SK-N-SH (cell line): ENCODE results near the gene PHC2. TPM values are rescaled to one million over a fixed set of nuclear protein-coding genes. Genes with fewer than 3 reads are reported as not detected.

Experiments
- CTCF ChIA-PET: fragments of 300-600, 350-600 bp; formaldehyde crosslinking; extraction: SDS; loops from one replicate; lab custom pipeline; 2021; lab: Yijun Ruan, JAX
- POLR2A ChIA-PET: fragments of 350-600 bp; sonication (Branson Sonifier 250); formaldehyde crosslinking; extraction: SDS; loops from one replicate; lab custom pipeline; 2020; ENCODE audit warnings: antibody characterized with exemption, inconsistent platforms; lab: Yijun Ruan, JAX
- DNase-seq: peaks from one replicate; pipeline ENCODE4 v3.0.0; 2012
- H2AFZ ChIP-seq: fragments of 200-600 bp; sonication (generic); 2 replicates; pipeline ENCODE4 v1.8.1; 2016; ENCODE audit warnings: antibody characterized with exemption, mild to moderate bottlenecking, low read depth
- H3F3A ChIP-seq: fragments of 200-600 bp; sonication (generic); replicated peaks from 2 replicates; pipeline ENCODE3; 2016; ENCODE audit warnings: antibody characterized with exemption, mild to moderate bottlenecking; ENCODE audit not compliant: insufficient read depth
- H3K27ac ChIP-seq, 2 experiments: fragments of 200-500 bp in 1 of 2; fragments of 200-600 bp in 1 of 2; sonication (Bioruptor generic) in 1 of 2; sonication (generic), shearing (Covaris generic) in 1 of 2; 2 replicates each; pipeline versions ENCODE4 v1.5.1 to v1.6.1; 2014 to 2016; ENCODE audit warnings: low read depth in 2 of 2, inconsistent platforms in 1 of 2, low read length in 1 of 2, mild to moderate bottlenecking in 1 of 2, mixed read lengths in 1 of 2
- H3K27me3 ChIP-seq: fragments of 200-600 bp; sonication (generic), shearing (Covaris generic); 2 replicates; pipeline ENCODE4 v1.6.1; 2016; ENCODE audit warnings: mixed run types; ENCODE audit not compliant: insufficient read depth
- H3K36me3 ChIP-seq, 2 experiments: fragments of 200-500 bp in 1 of 2; fragments of 200-600 bp in 1 of 2; sonication (Bioruptor generic) in 1 of 2; sonication (generic) in 1 of 2; replicated peaks in 1 of 2; 2 replicates each; pipeline versions ENCODE3 to v1.5.1; 2014 to 2016; ENCODE audit warnings: low read length in 1 of 2, mild to moderate bottlenecking in 1 of 2; ENCODE audit not compliant: insufficient read depth in 2 of 2, control insufficient read depth in 1 of 2
- H3K4me1 ChIP-seq, 2 experiments: fragments of 200-500 bp in 1 of 2; fragments of 200-600 bp in 1 of 2; sonication (Bioruptor generic) in 1 of 2; sonication (generic), shearing (Covaris generic) in 1 of 2; 2 replicates each; pipeline versions ENCODE4 v1.5.1 to v1.6.1; 2014 to 2016; ENCODE audit warnings: low read depth in 1 of 2, low read length in 1 of 2, mixed run types in 1 of 2; ENCODE audit not compliant: insufficient read depth in 2 of 2, control insufficient read depth in 1 of 2
- H3K4me2 ChIP-seq: fragments of 200-600 bp; sonication (generic), shearing (Covaris generic); 2 replicates; pipeline ENCODE4 v1.6.1; 2017; ENCODE audit warnings: mixed run types
- H3K4me3 ChIP-seq, 2 experiments: fragments of 200-500 bp in 1 of 2; fragments of 200-600 bp in 1 of 2; sonication (Bioruptor generic) in 1 of 2; sonication (generic), shearing (Covaris generic) in 1 of 2; 2 replicates each; pipeline versions ENCODE4 v1.5.1 to v1.8.1; 2014 to 2016; ENCODE audit warnings: low read depth in 2 of 2, inconsistent platforms in 1 of 2, low read length in 1 of 2, mild to moderate bottlenecking in 1 of 2, mixed read lengths in 1 of 2, moderate library complexity in 1 of 2
- H3K79me2 ChIP-seq: fragments of 200-600 bp; sonication (generic); 2 replicates; pipeline ENCODE4 v1.8.1; 2017; ENCODE audit warnings: mild to moderate bottlenecking; ENCODE audit not compliant: insufficient read depth
- H3K9ac ChIP-seq: fragments of 200-600 bp; sonication (generic); 2 replicates; pipeline ENCODE4 v1.6.1; 2017; ENCODE audit warnings: mixed run types
- H3K9me2 ChIP-seq: fragments of 200-600 bp; sonication (generic); 2 replicates; pipeline ENCODE4 v1.6.1; 2017; ENCODE audit warnings: mixed run types
- H3K9me3 ChIP-seq: fragments of 200-600 bp; sonication (generic); 2 replicates; pipeline ENCODE4 v1.6.1; 2017; ENCODE audit warnings: mixed run types, mild to moderate bottlenecking, moderate library complexity
- H4K20me1 ChIP-seq: fragments of 200-600 bp; sonication (generic); 2 replicates; pipeline ENCODE4 v1.6.1; 2017; ENCODE audit warnings: mild to moderate bottlenecking, mixed run types; ENCODE audit not compliant: insufficient read depth
- CHD2 ChIP-seq: fragments of 150-350 bp; IDR thresholded peaks from 2 replicates; pipeline ENCODE4 v1.6.1; 2018; ENCODE audit warnings: low read length; ENCODE audit not compliant: partially characterized antibody
- ELF1 ChIP-seq: IDR thresholded peaks from 2 replicates; pipeline ENCODE4 v1.4.0; 2012
- EP300 ChIP-seq, 2 experiments: IDR thresholded peaks; 2 replicates each; pipeline versions ENCODE4 v1.4.0 to v1.6.1; 2012; ENCODE audit warnings: borderline replicate concordance in 1 of 2, low read depth in 1 of 2, low read length in 1 of 2
- EZH2phosphoT487 ChIP-seq: fragments of 200-600 bp; sonication (generic); IDR thresholded peaks from 2 replicates; pipeline ENCODE4 v1.6.1; 2017; ENCODE audit warnings: low read depth, mixed run types, mild to moderate bottlenecking, antibody characterized with exemption, moderate library complexity, borderline replicate concordance
- NRF1 ChIP-seq: IDR thresholded peaks from 2 replicates; pipeline ENCODE4 v1.6.1; 2012; ENCODE audit warnings: low read depth, mild to moderate bottlenecking, low read length
- POLR2AphosphoS5 ChIP-seq: IDR thresholded peaks from 2 replicates; pipeline ENCODE4 v1.6.1; 2012; ENCODE audit warnings: low read depth, low read length
- RAD21 ChIP-seq: IDR thresholded peaks from 2 replicates; pipeline ENCODE4 v1.6.1; 2012; ENCODE audit warnings: mild to moderate bottlenecking, low read length
- RCOR1 ChIP-seq: fragments of 150-350 bp; IDR thresholded peaks from 2 replicates; pipeline ENCODE4 v1.6.1; 2017; ENCODE audit warnings: antibody characterized with exemption, low read length
- RXRA ChIP-seq: IDR thresholded peaks from 2 replicates; pipeline ENCODE4 v1.4.0; 2012; ENCODE audit warnings: low read depth, mild to moderate bottlenecking, borderline replicate concordance
- TEAD4 ChIP-seq: IDR thresholded peaks from 2 replicates; pipeline ENCODE4 v1.4.0; 2012; ENCODE audit warnings: mild to moderate bottlenecking, borderline replicate concordance; ENCODE audit not compliant: insufficient read depth
- WGBS: methylation state at CpG from one replicate; pipeline ENCODE4 v1.1.6; 2017; ENCODE audit warnings: low lambda C conversion rate; 5-methylcytosine and 5-hydroxymethylcytosine counted together
- polyA plus RNA-seq, 3 experiments: library from polyadenylated mRNA; depleted of rRNA; stranded (reverse); fragments of >200 nt; gene quantifications; 2 replicates each; pipeline ENCODE4 v1.2.3, GENCODE V29; 2012
- TF ChIP-seq, protein P1 (sequence below): fragments of 150-350 bp; IDR thresholded peaks from 2 replicates; pipeline ENCODE4 v1.6.1; 2016; ENCODE audit warnings: mild to moderate bottlenecking, low read depth, low read length
- TF ChIP-seq, protein P2 (sequence below): fragments of 200-600 bp; sonication (generic); IDR thresholded peaks from 2 replicates; pipeline ENCODE4 v1.6.1; 2017; ENCODE audit warnings: antibody characterized with exemption, mild to moderate bottlenecking, moderate library complexity
- TF ChIP-seq, protein P3 (sequence below): fragments of 150-350 bp; IDR thresholded peaks from 2 replicates; pipeline ENCODE4 v1.6.1; 2017; ENCODE audit warnings: antibody characterized with exemption, low read length, low read depth, borderline replicate concordance

Gene PHC2
- polyA plus RNA-seq, 1 of the 3 experiments (the other 2 are of a cell fraction): 98.7 TPM

DNA sequence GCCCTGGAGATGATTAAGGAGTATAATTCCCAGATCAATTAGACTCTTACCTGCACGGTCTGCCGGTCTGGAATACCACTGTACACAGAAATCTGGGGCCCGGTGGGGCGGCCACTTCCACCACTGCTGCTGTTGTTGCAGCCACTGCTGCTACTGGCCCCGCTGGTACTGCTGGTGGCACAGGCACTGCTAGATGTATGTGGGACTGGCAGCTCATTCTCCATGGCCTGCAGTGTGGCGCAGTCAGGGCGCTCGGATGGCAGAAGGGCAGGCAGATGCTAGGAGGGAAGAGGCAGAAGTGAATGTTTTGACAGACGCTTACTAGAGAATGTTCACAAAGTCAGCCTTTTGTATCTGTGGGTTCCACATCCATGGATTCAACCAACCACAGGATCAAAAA lies 55.6 kb downstream of the PHC2 start:
- WGBS: 98% methylated on average over 7 of the region's 9 CpGs
- no peaks in the 10 kb centered on the region for H3K27me3 ChIP-seq
- POLR2A ChIA-PET: no interaction called here
- CTCF ChIA-PET: interaction anchor here (0.6 to 1.2 kb wide), 3 partner anchors 14 to 96 kb away, joined by 3 read pairs; no protein-coding TSS in a partner anchor
- H3F3A ChIP-seq: no peaks in the 10 kb centered on the region
- H3K79me2 ChIP-seq: no peaks in the 10 kb centered on the region
- peaks cover 0 to 3% of the 10 kb centered on the region in 2 experiments; a peak in 1 of 4 replicates for H3K4me1 ChIP-seq
- no peaks in the 10 kb centered on the region for H3K9me3 ChIP-seq
- no peak for DNase-seq
- no peaks in the 10 kb centered on the region for H3K9me2 ChIP-seq
- H3K9ac ChIP-seq: no peak overlapping the region
- no peak overlapping the region for H2AFZ ChIP-seq
- H3K27ac ChIP-seq: no peak overlapping the region
- no peaks in the 10 kb centered on the region for H4K20me1 ChIP-seq
- H3K4me3 ChIP-seq: no peak overlapping the region
- H3K36me3 ChIP-seq: peaks cover 0 to 16% of the 10 kb centered on the region in 2 experiments
- TF ChIP-seq NRF1: no peak
- no peak for TF ChIP-seq ELF1
- TF ChIP-seq CHD2: no peak
- no peak for TF ChIP-seq POLR2AphosphoS5
- TF ChIP-seq RCOR1: no peak
- no peak for TF ChIP-seq TEAD4
- no peak overlapping the region for H3K4me2 ChIP-seq

DNA sequence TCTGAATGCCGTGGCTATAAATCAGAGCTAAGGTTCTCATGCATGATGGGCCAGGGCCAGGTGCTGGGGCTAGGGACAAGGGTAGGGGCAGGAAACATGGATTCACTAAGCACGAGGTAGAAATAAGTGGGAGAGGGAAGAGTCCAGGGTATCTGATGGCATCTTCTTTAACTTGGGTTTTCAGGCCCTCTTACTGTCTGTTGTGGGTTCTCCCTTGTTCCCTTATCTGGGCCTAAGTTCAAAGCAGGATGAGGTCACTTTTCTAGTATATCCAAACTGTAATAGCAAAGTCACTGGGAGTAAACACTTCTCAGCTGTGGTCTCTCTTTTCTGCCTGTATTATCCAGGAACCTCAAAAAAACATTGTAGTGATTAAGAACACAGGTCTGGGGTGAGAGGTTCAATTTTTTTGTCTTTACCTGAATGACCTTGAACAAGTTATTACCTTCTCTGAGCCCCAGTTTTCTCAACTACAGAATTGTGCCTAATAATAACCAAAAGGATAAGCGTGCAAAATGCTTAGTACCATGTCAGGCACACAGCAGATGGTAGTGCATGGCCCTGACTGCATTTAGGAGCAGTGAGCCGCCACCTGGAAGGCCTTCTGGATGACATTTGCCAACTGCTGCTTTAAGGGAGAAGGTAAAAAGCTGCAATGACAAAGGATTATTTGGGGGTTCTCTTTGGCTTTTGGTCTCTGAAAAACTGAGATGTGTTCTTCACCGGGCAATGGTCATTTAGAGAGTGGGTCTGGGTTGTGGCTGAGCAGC lies 56.4 kb downstream of the PHC2 start:
- Histone ChIP-seq H3K36me3 (peaks cover 0 to 16% of the 10 kb centered on the region in 2 experiments), H3K4me1 (peaks cover 0 to 10% of the 10 kb centered on the region in 2 experiments; a peak in 1 of 4 replicates), H3K9me2 (no peaks in the 10 kb centered on the region), H2AFZ (no peak overlapping the region), H3K4me2 (no peak overlapping the region), H3K9ac (no peak overlapping the region), H3K27ac (no peak overlapping the region), H3F3A (no peaks in the 10 kb centered on the region), H3K4me3 (no peak overlapping the region), H3K9me3 (no peaks in the 10 kb centered on the region), H3K79me2 (no peaks in the 10 kb centered on the region), H4K20me1 (no peaks in the 10 kb centered on the region), H3K27me3 (no peaks in the 10 kb centered on the region)
- TF ChIP-seq, protein P1, sequence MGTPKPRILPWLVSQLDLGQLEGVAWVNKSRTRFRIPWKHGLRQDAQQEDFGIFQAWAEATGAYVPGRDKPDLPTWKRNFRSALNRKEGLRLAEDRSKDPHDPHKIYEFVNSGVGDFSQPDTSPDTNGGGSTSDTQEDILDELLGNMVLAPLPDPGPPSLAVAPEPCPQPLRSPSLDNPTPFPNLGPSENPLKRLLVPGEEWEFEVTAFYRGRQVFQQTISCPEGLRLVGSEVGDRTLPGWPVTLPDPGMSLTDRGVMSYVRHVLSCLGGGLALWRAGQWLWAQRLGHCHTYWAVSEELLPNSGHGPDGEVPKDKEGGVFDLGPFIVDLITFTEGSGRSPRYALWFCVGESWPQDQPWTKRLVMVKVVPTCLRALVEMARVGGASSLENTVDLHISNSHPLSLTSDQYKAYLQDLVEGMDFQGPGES: no peak
- TF ChIP-seq RXRA (no peak), EZH2phosphoT487 (no peak), RAD21 (no peak), EP300 (IDR thresholded peaks at IDR 0.05; ENCODE audit: borderline replicate concordance in 1 of 2, low read depth in 1 of 2, low read length in 1 of 2) (no peak)
- TF ChIP-seq, protein P2, sequence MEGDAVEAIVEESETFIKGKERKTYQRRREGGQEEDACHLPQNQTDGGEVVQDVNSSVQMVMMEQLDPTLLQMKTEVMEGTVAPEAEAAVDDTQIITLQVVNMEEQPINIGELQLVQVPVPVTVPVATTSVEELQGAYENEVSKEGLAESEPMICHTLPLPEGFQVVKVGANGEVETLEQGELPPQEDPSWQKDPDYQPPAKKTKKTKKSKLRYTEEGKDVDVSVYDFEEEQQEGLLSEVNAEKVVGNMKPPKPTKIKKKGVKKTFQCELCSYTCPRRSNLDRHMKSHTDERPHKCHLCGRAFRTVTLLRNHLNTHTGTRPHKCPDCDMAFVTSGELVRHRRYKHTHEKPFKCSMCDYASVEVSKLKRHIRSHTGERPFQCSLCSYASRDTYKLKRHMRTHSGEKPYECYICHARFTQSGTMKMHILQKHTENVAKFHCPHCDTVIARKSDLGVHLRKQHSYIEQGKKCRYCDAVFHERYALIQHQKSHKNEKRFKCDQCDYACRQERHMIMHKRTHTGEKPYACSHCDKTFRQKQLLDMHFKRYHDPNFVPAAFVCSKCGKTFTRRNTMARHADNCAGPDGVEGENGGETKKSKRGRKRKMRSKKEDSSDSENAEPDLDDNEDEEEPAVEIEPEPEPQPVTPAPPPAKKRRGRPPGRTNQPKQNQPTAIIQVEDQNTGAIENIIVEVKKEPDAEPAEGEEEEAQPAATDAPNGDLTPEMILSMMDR: no peak
- TF ChIP-seq, protein P3, sequence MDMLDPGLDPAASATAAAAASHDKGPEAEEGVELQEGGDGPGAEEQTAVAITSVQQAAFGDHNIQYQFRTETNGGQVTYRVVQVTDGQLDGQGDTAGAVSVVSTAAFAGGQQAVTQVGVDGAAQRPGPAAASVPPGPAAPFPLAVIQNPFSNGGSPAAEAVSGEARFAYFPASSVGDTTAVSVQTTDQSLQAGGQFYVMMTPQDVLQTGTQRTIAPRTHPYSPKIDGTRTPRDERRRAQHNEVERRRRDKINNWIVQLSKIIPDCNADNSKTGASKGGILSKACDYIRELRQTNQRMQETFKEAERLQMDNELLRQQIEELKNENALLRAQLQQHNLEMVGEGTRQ: no peak
- CTCF ChIA-PET: interaction anchor here (0.6 to 1.6 kb wide), 2 partner anchors 15 to 81 kb away, joined by 3 to 5 read pairs; no protein-coding TSS in a partner anchor
- 91% methylated on average over 5 of the region's 5 CpGs for WGBS
- POLR2A ChIA-PET: no interaction called here
- DNase-seq: no peak
